GM18909 (cell line): Measurements from ENCODE around the gene PNKD.

Experiments
- ATAC-seq: cut with Tn5 transposase; IDR thresholded peaks from one replicate; pipeline ENCODE4 v1.9.1; 2021; ENCODE audit warnings: mild to moderate bottlenecking; ENCODE audit not compliant: unreplicated experiment, poor library complexity

Gene PNKD

GRCh38 chr2:218367415-218368149 is 97.3 kb downstream of the PNKD start:
- peak; percentile 90 for ATAC-seq

- ATAC-seq, result no peak
Measured at GRCh38 chr2:218368150-218368528, 97.8 kb downstream of the PNKD start.

- ATAC-seq, result no peak
Measured at GRCh38 chr2:218368621-218369153, 98.4 kb downstream of the PNKD start.

GRCh38 chr2:218369330-218369729 is 99.0 kb downstream of the PNKD start:
- ATAC-seq, result no peak

GRCh38 chr2:218370410-218371063 is 100.2 kb downstream of the PNKD start:
- no peak for ATAC-seq

GRCh38 chr2:218371983-218372350 is 101.6 kb downstream of the PNKD start:
- no peak for ATAC-seq

GRCh38 chr2:218374795-218375194 is 104.5 kb downstream of the PNKD start:
- ATAC-seq, result no peak

GRCh38 chr2:218375212-218375611 is 104.9 kb downstream of the PNKD start:
- ATAC-seq, result no peak

- ATAC-seq, result no peak
Measured at GRCh38 chr2:218378053-218378452, 107.7 kb downstream of the PNKD start.

- ATAC-seq, result no peak
Measured at GRCh38 chr2:218381916-218382366, 111.6 kb downstream of the PNKD start, which contains the start of gene SLC11A1. Gene SLC11A1, plus strand, starts transcription at chr2:218382273. Its CDS starts 96 bp downstream, at chr2:218382369.

- ATAC-seq, result no peak
Measured at GRCh38 chr2:218382785-218383184, 112.5 kb downstream of the PNKD start.

- no peak for ATAC-seq
Measured at GRCh38 chr2:218383892-218384519, 113.7 kb downstream of the PNKD start.

GRCh38 chr2:218384975-218385374 is 114.7 kb downstream of the PNKD start:
- no peak for ATAC-seq

- no peak for ATAC-seq
Measured at GRCh38 chr2:218386505-218387368, 116.4 kb downstream of the PNKD start.

- ATAC-seq, result no peak
Measured at GRCh38 chr2:218387369-218388194, 117.3 kb downstream of the PNKD start.

- ATAC-seq, result no peak
Measured at GRCh38 chr2:218389333-218390150, 119.2 kb downstream of the PNKD start.

GRCh38 chr2:218391202-218391601 is 120.9 kb downstream of the PNKD start:
- ATAC-seq, result no peak

GRCh38 chr2:218392459-218392858 is 122.1 kb downstream of the PNKD start:
- no peak for ATAC-seq
